Subcutaneous abdominal adipose tissue (tissue), 5 donors: ENCODE results near the gene TTLL1.

Experiments used
- H3K27ac ChIP-seq: one replicate; pipeline ENCODE4 v1.7.0; 2013; ENCODE audit warnings: low read depth, mild to moderate bottlenecking, inconsistent platforms, low read length, moderate library complexity
- H3K27me3 ChIP-seq, 5 donors: one replicate each; pipeline ENCODE4 v1.7.0; 2013; ENCODE audit warnings: low read length in 5 of 5, inconsistent platforms in 1 of 5; ENCODE audit not compliant: control insufficient read depth in 5 of 5, insufficient read depth in 4 of 5
- H3K36me3 ChIP-seq, 5 donors: one replicate each; pipeline ENCODE4 v1.7.0; 2013; ENCODE audit warnings: low read length in 5 of 5; ENCODE audit not compliant: control insufficient read depth in 5 of 5, insufficient read depth in 5 of 5
- H3K4me1 ChIP-seq, 5 donors: one replicate each; pipeline ENCODE4 v1.7.0; 2013; ENCODE audit warnings: low read length in 5 of 5, mild to moderate bottlenecking in 3 of 5, moderate library complexity in 1 of 5; ENCODE audit not compliant: control insufficient read depth in 5 of 5, insufficient read depth in 5 of 5
- H3K4me3 ChIP-seq, 5 donors: one replicate each; pipeline ENCODE4 v1.7.0; 2013; ENCODE audit warnings: low read length in 5 of 5, low read depth in 1 of 5
- H3K9ac ChIP-seq, 5 donors: one replicate each; pipeline ENCODE4 v1.7.0; 2013; ENCODE audit warnings: low read length in 5 of 5, mild to moderate bottlenecking in 4 of 5, moderate library complexity in 3 of 5
- H3K9me3 ChIP-seq, 5 donors: one replicate each; pipeline ENCODE4 v1.7.0; 2013; ENCODE audit warnings: low read length in 5 of 5; ENCODE audit not compliant: control insufficient read depth in 5 of 5
- donor health status: healthy.
- donor health status: healthy.
- donor health status: healthy.
- donor health status: healthy.
- donor health status: healthy.

Gene TTLL1

DNA sequence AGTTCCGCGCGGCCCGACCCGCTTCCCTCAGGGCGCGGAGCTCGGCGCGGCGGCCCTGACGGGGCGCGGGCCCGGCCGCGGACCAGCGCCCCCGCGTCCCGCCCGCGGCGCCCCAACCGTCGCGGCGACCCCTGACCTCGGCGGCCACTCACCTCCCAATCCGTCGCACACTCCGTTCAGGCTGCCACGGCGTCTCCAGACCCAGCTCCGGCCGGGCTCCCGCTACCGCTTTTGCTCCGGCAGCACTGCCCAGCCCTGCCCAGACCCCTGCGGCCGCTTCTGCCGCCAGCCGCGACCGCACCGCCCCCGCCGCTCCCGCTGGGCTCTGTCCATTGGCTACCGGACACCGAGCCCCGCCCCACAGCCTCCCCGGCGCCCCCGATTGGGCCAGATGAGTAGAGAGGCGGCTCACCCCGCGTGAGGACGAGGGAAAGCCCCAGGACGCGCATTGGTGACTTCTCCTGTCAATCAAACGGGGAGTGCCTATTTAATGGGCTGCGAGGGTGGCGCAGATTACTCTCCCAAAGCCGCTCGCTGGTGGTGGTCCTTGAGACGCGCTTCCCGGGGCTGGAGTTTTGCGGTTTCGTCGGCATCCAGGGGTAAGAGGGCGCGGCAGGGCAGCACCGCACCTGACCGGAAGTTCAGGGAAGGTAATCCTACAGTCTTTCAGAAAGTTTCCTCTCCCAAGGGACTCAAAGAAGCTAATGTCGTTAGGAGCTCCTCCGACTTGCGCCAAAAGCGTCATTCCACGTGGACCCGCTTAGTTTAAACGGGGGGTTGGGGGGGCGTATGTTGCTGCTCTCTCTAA is 74.1 kb downstream of the TTLL1 start, which contains the start of gene PACSIN2:
PACSIN2 (minus strand) TSS at position 281 of the 808 bp plus-strand sequence. CDS start 103,069 bp downstream, outside the sequence.
- H3K4me3 ChIP-seq, result peak within 1 kb of the TSS; percentile 81 to 93 (median 91)
- peaks cover 4 to 28% (median 19%) of the 10 kb centered on the region in 5 donors for H3K4me1 ChIP-seq
- H3K36me3 ChIP-seq, result no peaks in the 10 kb centered on the region
- peak within 1 kb of the TSS in 4 of 5 donors; percentile 60 to 86 (median 74) for H3K9ac ChIP-seq
- no peaks in the 10 kb centered on the region for H3K27me3 ChIP-seq
- H3K9me3 ChIP-seq, result no peaks in the 10 kb centered on the region
- H3K27ac ChIP-seq, result peak within 1 kb of the TSS; percentile 37

DNA sequence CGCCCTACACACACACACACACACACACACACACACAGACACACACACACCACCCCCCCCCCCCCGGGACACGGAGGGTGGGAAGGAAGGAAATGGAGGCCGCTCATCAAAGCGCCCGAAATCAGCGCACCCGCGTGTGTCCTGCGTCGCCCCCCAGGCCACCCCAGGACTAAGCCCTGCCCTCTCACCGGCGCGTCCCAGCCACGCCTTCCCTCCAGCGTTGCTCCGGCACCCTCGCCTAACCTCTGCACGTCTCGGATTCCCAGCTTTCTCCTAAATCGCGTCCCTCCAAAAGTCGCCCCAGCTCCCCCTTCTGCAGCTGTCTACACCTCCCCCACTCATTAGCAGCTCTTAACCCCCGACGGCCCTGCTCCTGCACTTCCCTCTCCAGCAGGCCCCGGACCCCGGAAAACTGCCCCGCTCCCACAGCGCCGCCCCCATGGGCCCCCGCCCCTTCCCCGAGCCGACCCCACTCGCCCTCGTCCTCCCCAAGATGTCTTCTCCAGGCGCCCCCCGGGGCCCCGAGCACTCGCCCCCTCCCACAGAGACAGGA is 74.8 kb downstream of the TTLL1 start:
- H3K9me3 ChIP-seq, result no peaks in the 10 kb centered on the region
- H3K4me3 ChIP-seq, result peak overlapping the region; percentile 81 to 93 (median 91)
- no peak overlapping the region for H3K27ac ChIP-seq
- peak overlapping the region in 4 of 5 donors; percentile 42 to 86 (median 74) for H3K9ac ChIP-seq
- no peaks in the 10 kb centered on the region for H3K36me3 ChIP-seq
- H3K4me1 ChIP-seq, result peaks cover 4 to 28% (median 19%) of the 10 kb centered on the region in 5 donors
- no peaks in the 10 kb centered on the region for H3K27me3 ChIP-seq

DNA sequence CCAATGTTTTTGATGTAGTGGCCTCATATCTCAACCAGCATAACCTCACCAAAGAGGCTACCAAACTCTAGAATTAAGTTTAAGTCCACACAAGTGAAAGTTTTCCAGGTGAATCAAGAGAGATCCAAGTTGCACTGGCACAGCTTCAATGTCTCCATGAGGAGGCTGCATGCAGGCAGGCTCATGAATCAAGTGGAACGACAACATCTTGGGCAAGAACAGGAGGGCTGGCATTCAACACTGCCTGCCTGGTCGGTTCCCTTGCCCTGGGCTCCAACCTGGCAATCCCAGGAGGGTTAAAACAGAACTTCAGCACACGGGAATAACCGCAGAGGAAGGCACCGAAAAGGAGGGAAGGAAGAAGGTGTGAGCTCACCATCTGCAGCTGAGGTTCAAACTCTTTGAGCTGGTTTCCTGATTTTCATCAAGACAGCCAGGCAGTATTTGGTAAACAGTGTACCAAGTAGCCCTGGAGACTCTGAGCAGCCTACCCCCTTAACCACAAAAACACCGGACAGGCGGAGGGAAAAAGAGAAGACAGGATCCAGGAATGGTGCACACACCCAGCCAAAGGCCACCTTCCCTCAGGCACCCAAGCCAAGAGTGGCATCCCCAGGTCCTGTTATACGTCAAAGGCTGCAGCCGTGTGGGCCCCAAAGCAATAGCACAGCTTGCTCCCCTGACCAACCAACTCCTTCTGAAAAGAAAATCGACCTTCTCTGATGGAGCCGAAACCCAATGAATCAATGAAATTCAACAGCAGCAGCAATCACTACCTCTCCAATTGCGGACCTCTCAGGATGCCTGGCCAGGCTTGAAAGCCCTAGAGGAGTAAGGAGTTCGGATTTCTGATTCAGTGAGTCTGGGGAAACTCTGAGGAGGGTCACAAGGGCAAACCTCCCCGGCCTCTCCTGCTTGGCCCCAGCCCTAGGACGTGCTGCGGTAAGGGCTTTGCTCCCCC is 75.6 kb downstream of the TTLL1 start:
- Histone ChIP-seq H3K27me3 (no peaks in the 10 kb centered on the region), H3K36me3 (no peaks in the 10 kb centered on the region), H3K4me3 (peak overlapping the region; percentile 81 to 93 (median 91)), H3K27ac (no peak overlapping the region), H3K9ac (peak overlapping the region in 4 of 5 donors; percentile 42 to 86 (median 74)), H3K4me1 (peaks cover 4 to 32% (median 19%) of the 10 kb centered on the region in 5 donors), H3K9me3 (no peaks in the 10 kb centered on the region)

GRCh38 chr22:43012390-43012789 is 76.8 kb downstream of the TTLL1 start:
- Histone ChIP-seq H3K4me3 (no peak overlapping the region), H3K27ac (no peak overlapping the region), H3K27me3 (no peaks in the 10 kb centered on the region), H3K36me3 (no peaks in the 10 kb centered on the region), H3K4me1 (peaks cover 4 to 35% (median 21%) of the 10 kb centered on the region in 5 donors), H3K9me3 (no peaks in the 10 kb centered on the region), H3K9ac (no peak overlapping the region)

- Histone ChIP-seq H3K4me3 (no peak overlapping the region), H3K4me1 (peaks cover 4 to 35% (median 21%) of the 10 kb centered on the region in 5 donors), H3K27ac (no peak overlapping the region), H3K36me3 (no peaks in the 10 kb centered on the region), H3K9ac (no peak overlapping the region), H3K9me3 (no peaks in the 10 kb centered on the region), H3K27me3 (no peaks in the 10 kb centered on the region)
These were observed 78.1 kb downstream of the TTLL1 start for GRCh38 chr22:43011079-43011478.

- Histone ChIP-seq H3K4me3 (no peak overlapping the region), H3K27ac (no peak overlapping the region), H3K36me3 (no peaks in the 10 kb centered on the region), H3K4me1 (peaks cover 4 to 31% (median 16%) of the 10 kb centered on the region in 5 donors), H3K9me3 (no peaks in the 10 kb centered on the region), H3K9ac (no peak overlapping the region), H3K27me3 (no peaks in the 10 kb centered on the region)
These were observed 79.7 kb downstream of the TTLL1 start for GRCh38 chr22:43009444-43009843.

DNA sequence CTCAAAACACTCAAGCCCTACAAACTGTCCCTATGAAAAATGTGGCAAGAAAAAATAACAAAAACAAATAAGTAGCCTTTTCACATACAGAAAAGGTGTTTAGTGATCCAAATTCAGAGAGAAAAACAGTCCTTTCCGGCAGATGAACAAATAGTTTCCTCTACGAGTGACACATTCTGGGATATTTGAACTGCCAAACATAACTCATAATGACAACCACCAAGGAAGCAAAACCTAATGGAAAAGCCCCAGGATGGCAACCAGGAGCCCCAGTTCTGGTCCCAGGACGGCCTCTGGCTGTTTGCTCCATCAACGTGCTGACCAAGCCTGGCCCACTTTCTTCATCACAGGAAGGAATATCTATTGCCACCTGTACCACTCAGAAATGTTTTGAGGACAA is 80.3 kb downstream of the TTLL1 start:
- H3K9ac ChIP-seq, result no peak overlapping the region
- H3K27ac ChIP-seq, result no peak overlapping the region
- H3K9me3 ChIP-seq, result no peaks in the 10 kb centered on the region
- H3K36me3 ChIP-seq, result no peaks in the 10 kb centered on the region
- peaks cover 7 to 31% (median 19%) of the 10 kb centered on the region in 5 donors for H3K4me1 ChIP-seq
- H3K4me3 ChIP-seq, result no peak overlapping the region
- no peaks in the 10 kb centered on the region for H3K27me3 ChIP-seq

DNA sequence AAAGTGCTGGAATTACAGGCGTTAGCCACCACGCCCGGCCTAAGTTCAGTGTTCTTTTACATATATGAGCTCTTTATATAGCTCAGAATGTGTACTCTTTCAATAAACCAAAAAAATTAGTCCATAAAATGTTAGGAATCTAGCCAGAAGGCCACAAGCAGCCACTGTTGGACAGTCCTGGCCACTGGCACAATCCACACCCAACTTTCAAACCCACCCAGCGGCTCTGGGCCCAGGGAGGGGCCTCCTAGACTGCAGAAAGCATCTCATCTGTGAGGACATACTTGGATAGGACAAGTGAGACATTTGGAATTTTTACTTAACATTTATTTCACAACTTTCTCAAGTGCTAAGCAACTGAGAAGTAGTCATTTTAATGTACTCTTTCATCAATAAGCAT is 80.7 kb downstream of the TTLL1 start:
- Histone ChIP-seq H3K4me1 (peaks cover 6 to 29% (median 17%) of the 10 kb centered on the region in 5 donors), H3K36me3 (no peaks in the 10 kb centered on the region), H3K27ac (no peak overlapping the region), H3K4me3 (no peak overlapping the region), H3K27me3 (no peaks in the 10 kb centered on the region), H3K9ac (no peak overlapping the region), H3K9me3 (no peaks in the 10 kb centered on the region)

DNA sequence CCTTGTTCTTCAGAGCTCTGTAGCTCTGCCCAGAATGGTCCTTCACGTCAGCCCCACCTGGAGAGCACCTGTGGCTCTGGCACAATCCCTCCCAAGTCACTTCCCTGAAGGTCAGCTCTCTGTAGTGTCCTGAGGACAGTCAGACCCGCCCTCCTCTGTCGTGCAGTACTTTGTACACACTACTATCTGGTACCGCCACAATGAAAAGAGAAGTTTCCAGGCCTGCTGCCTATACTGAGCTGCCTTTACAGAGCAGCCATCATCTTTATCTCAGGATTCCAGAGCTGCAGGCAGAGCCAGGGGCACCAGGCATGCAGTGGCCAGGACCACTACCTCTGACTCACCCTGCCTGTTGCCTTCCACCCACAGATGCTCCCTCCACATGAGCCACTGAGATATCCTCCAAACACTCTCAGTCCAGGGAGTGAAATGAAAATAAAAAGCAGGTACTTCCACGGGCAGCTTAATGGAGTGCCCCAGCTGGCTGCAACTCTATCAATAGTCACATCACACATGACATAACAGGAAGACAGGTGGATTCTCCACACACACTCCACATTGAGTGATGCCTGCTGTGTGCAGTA is 81.6 kb downstream of the TTLL1 start:
- Histone ChIP-seq H3K27ac (no peak overlapping the region), H3K9me3 (no peaks in the 10 kb centered on the region), H3K4me3 (no peak overlapping the region), H3K4me1 (peaks cover 3 to 21% (median 13%) of the 10 kb centered on the region in 5 donors), H3K9ac (no peak overlapping the region), H3K27me3 (no peaks in the 10 kb centered on the region), H3K36me3 (no peaks in the 10 kb centered on the region)
